Measurements from ENCODE around the gene SCART1. TPM values are rescaled to one million over a fixed set of nuclear protein-coding genes. Genes with fewer than 3 reads are reported as not detected.

SCART1 gene
- total RNA-seq, 1 experiment from 2014 or later: 0.50 TPM

- Histone ChIP-seq H3K27ac (ENCODE audit: insufficient read length, low read depth, low read length) (no peak overlapping the region), H2BK15ac (ENCODE audit: low read depth, low read length) (no peak overlapping the region), H3K79me1 (ENCODE audit: insufficient read depth, low read depth, low read length, poor library complexity, severe bottlenecking) (no peaks in the 10 kb centered on the region), H3K14ac (ENCODE audit: insufficient read depth, low read length) (no peak overlapping the region), H2BK5ac (ENCODE audit: insufficient read length, low read length) (no peak overlapping the region), H3K23ac (ENCODE audit: insufficient read length, low read depth, low read length) (no peak overlapping the region), H3K4me1 (ENCODE audit: insufficient read depth, low read length) (no peaks in the 10 kb centered on the region), H3T11ph (ENCODE audit: low read length) (no peak overlapping the region), H4K91ac (ENCODE audit: insufficient read length, low read depth, low read length) (no peak overlapping the region), H3K27me3 (ENCODE audit: insufficient read depth, low read length) (no peaks in the 10 kb centered on the region), H2AFZ (ENCODE audit: low read length) (no peak overlapping the region), H2BK12ac (ENCODE audit: insufficient read length, low read depth, low read length) (no peak overlapping the region), H2AK5ac (ENCODE audit: insufficient read length, low read length) (no peak overlapping the region), H3K18ac (ENCODE audit: insufficient read length, low read depth, low read length) (no peak overlapping the region), H2BK20ac (ENCODE audit: low read depth, low read length, poor library complexity, severe bottlenecking) (no peak overlapping the region), H3K9me3 (ENCODE audit: control insufficient read depth, low read depth, low read length) (peaks cover 77% of the 10 kb centered on the region), H4K20me1 (ENCODE audit: control insufficient read depth, insufficient read depth, insufficient read length) (no peaks in the 10 kb centered on the region), H3K4ac (ENCODE audit: low read depth, low read length) (no peak overlapping the region), H3K9ac (ENCODE audit: extremely low read depth, insufficient read length, low read length) (no peak overlapping the region), H3K23me2 (ENCODE audit: insufficient read length, low read depth, low read length, poor library complexity, severe bottlenecking) (no peaks in the 10 kb centered on the region), H4K8ac (replicated peaks; ENCODE audit: insufficient read length, low read depth, low read length) (no peak overlapping the region), H3K79me2 (ENCODE audit: insufficient read depth, low read length) (no peaks in the 10 kb centered on the region), H2BK120ac (ENCODE audit: low read depth, low read length, poor library complexity, severe bottlenecking) (no peak overlapping the region), H4K5ac (ENCODE audit: insufficient read length, low read depth, low read length) (no peak overlapping the region), H3K4me2 (ENCODE audit: insufficient read depth, insufficient read length, low read length) (no peak overlapping the region), H3K56ac (ENCODE audit: insufficient read length, low read depth, low read length) (no peak overlapping the region)
- no peak for TF ChIP-seq CTCF (conservative IDR thresholded peaks at IDR 0.05)
- Mint-ChIP-seq H3K36me3 (ENCODE audit: insufficient read depth in 1 of 3, low read depth in 3 of 3) (peaks cover 14 to 37% (median 22%) of the 10 kb centered on the region in 3 experiments), H3K27me3 (ENCODE audit: low read depth) (peaks cover 6% of the 10 kb centered on the region), H3K4me1 (no peaks in the 10 kb centered on the region), H3K27ac (no peak overlapping the region), H3K9me3 (peaks cover 81 to 91% of the 10 kb centered on the region in 2 experiments), H3K4me3 (no peak overlapping the region; a peak in 1 of 5 replicates)
- no CpG with 5 or more reads among the region's 80 CpGs for WGBS (ENCODE audit: extremely low coverage, insufficient read length, low lambda C conversion rate)
- DNase-seq: no peak
These were observed 7.7 kb upstream of the SCART1 start for GRCh38 chr10:133445751-133446708.

All from H9 (cell line).